HG03558 (cell line): ENCODE measurements around the gene COL4A2.
A peak's percentile ranks its signal among the peaks of the same experiment; 100 is the strongest.

ENCODE experiments used
- ATAC-seq: cut with Tn5 transposase; IDR thresholded peaks from one replicate; pipeline ENCODE4 v1.9.1; 2021; ENCODE audit warnings: moderate number of reproducible peaks; ENCODE audit not compliant: unreplicated experiment; ENCODE audit errors: extremely low read depth

COL4A2 gene

DNA sequence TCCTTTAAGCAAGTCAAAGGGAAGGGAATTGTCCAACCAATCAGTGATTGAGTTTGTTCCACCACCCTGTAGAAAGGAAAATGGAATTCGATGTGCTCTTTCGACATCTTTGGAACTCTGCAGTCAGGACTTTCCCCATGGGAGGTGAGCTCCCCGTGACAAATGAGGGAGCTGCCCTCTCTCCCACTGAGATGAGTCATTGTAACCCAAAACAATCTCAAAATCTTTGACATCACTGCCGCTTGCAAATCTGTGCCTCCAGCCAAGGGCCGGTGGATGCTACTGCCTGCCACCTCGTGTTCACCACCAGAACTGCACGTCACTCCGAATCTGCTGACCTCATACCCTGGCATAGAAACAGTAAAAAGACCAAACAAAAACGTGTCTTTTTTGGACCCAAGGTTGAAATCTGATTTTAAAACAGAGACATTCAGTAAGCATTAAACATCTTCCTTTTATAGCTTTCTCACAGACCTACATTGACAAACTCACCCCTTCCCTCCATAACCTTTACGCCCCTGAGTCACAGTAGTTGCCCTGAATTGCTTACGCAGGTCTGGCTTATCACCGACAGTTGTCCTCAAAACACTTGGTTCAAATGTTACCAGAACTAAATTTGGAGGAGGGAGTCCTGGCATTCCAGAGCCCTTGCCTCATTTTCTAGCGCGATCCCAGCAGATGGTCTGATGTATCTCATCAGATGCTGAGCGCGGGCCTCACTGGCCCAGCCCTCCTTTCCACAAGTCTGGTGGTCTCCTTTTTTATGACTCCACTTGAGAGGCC lies 105.2 kb downstream of the COL4A2 start:
- peak; percentile 84 for ATAC-seq

DNA sequence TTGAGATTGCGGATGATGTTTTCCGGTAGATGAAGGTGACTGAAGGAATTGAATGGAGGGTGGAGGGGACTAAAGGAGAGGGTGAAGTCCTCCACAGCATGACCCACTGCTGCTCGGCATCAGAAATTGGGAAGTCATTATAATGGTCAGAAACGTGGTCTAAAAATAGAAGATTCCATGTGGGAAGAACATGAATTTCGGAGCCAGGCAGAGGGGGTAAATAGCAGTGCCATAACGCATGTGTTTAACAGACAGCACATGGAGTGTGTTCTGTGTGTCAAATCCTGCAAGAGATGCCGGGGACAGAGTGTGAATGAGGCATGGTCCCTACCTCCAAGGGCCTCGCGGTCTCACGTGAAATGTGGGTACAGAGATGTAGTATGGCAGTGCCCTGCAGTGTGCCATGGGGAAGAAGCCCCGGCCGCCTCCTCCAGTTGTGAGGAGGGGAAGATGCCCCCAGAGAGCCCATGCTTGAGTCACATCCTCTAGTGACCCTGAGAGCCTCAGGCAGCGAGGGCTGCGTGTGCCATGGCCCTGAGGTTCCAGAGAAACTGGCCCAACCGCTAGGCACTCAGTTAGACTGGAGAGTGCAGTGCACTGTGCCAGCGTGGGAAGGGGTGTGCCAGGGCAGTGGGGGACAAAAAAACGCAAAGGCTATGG lies 106.1 kb downstream of the COL4A2 start:
- no peak for ATAC-seq

DNA sequence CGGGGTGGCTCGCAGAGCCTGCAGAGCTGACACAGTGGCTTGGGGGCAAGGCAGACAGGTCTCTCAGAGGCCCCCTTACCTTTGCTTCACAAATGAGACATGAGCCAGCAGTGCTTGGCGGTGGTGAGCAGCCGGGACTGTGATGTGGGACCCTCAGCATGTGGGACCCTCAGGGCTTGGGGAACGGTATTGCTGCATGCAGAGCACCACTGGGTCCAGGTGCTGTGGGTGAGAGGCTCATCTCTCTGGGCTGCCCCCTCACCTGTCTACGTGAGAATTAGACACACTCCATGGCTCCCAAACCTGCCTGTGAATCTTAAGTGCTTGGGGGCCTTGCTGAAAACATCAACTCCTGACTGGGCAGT lies 106.6 kb downstream of the COL4A2 start:
- no peak for ATAC-seq

DNA sequence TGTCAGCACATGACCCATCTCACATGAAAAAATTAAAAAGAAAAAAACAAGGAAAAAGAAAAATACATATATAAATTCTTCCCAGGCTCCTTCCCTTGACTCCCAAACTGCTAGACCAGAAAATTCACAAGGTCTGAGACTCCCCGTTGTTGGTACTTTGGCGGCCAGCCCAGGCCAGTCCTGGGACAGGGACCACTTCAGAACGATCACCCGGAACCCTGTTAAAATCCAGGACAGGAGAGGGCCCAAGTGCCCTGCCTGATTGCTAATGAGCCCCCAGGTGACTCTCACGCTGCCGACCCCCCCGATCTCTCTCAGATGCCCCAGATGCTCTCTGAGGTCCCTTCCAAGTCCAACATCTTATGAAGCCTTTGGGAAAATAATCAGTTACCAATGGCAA lies 107.2 kb downstream of the COL4A2 start:
- no peak for ATAC-seq

- no peak for ATAC-seq
Observed at GRCh38 chr13:110414931-110415330, 107.8 kb downstream of the COL4A2 start.

GRCh38 chr13:110415669-110416068 lies 108.6 kb downstream of the COL4A2 start:
- ATAC-seq = no peak

DNA sequence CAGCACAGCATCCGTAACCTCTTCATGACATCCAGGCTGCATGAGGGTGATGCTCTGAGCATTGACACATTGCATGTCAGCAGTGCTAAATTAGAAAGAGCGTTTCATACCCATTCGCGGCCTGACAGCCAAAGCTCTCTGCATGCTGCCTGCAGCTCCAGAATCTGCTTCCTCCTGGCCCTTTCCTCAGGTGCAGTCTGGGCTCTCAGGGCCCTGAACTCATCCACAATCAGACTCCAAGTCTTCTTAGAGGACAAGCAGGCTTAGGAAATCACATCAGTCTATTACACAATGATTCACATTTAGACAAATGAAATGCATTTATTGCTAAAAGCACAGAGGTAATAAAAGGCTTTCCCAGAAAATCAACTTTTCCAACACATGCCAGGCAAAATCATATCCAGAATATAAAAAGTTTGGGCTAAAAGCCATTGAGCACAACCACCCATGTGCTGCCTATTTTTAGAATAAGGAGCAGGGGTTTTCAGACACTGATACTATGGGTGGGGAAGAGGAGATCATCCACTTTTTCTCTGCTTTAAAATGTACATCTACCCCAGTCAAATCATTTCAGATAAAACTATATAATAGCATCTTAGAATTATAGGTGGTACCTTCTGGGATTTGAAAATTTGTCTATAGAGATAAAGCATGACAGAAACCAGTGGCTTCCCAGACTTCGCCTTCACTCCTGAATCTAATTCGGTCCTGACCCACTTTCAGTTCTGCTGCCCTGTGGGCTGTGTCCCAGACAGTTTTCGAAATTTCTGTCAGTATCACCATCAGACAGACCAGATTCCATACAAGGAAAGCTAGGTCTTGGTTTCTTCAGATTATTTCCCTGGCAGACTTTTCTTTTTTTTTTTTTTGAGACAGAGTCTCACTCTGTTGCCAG lies 109.3 kb downstream of the COL4A2 start:
- ATAC-seq = no peak

- ATAC-seq = no peak
Observed at GRCh38 chr13:110418944-110419343, 111.9 kb downstream of the COL4A2 start.

- ATAC-seq = no peak
Observed at GRCh38 chr13:110419381-110419791, 112.3 kb downstream of the COL4A2 start.

GRCh38 chr13:110419946-110420345 lies 112.9 kb downstream of the COL4A2 start:
- no peak for ATAC-seq

- no peak for ATAC-seq
Observed at GRCh38 chr13:110420626-110421025, 113.5 kb downstream of the COL4A2 start.

DNA sequence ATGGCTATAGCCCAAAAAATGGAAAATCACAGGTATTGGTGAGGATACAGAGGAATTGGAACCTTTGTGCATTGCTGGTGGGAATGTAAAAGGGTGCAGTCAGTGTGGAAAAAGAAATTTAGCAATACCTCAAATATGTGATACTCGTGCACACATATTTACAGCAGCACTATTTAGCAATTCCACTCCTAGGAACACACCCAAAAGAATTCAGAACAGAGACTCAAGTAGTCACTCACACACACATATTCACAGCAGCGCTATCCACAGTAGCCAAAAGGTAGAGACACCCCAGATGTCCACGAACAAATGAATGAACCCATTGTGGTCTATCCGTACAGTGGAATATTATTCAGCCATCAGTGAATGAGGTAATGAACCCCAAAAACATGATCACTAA lies 114.0 kb downstream of the COL4A2 start:
- ATAC-seq = no peak

GRCh38 chr13:110421696-110422385 lies 114.8 kb downstream of the COL4A2 start:
- ATAC-seq = no peak

GRCh38 chr13:110422913-110423688 lies 116.0 kb downstream of the COL4A2 start:
- no peak for ATAC-seq

GRCh38 chr13:110423689-110424302 lies 116.7 kb downstream of the COL4A2 start:
- ATAC-seq = no peak

GRCh38 chr13:110424569-110425443 lies 117.7 kb downstream of the COL4A2 start:
- no peak for ATAC-seq

- no peak for ATAC-seq
Observed at GRCh38 chr13:110425444-110425780, 118.3 kb downstream of the COL4A2 start.

DNA sequence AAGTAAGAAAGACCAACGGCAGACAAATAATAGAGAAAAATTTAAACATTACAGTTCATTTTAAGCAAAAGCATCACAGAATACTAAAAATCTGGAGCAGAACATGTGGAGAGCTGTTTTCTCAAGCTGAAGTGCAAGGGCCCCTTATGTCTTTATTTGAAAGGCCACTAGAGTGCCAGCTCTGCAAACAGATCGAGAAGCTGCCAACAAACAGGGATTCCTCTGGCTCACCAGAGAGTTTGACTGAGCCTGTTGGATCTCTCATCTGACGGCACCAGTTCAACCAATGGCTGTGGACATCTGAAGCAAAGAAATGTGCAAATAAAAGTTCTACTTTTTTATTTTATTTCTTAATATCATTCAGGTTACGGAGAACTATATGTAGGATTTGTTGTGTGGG lies 119.7 kb downstream of the COL4A2 start:
- no peak for ATAC-seq
